ENCODE data around the gene COL8A2. TPM values are rescaled to one million over a fixed set of nuclear protein-coding genes. Genes with fewer than 3 reads are reported as not detected.

COL8A2 gene
- total RNA-seq (ENCODE audit: unreplicated experiment), result not detected
- long read RNA-seq, result 0 reads

DNA sequence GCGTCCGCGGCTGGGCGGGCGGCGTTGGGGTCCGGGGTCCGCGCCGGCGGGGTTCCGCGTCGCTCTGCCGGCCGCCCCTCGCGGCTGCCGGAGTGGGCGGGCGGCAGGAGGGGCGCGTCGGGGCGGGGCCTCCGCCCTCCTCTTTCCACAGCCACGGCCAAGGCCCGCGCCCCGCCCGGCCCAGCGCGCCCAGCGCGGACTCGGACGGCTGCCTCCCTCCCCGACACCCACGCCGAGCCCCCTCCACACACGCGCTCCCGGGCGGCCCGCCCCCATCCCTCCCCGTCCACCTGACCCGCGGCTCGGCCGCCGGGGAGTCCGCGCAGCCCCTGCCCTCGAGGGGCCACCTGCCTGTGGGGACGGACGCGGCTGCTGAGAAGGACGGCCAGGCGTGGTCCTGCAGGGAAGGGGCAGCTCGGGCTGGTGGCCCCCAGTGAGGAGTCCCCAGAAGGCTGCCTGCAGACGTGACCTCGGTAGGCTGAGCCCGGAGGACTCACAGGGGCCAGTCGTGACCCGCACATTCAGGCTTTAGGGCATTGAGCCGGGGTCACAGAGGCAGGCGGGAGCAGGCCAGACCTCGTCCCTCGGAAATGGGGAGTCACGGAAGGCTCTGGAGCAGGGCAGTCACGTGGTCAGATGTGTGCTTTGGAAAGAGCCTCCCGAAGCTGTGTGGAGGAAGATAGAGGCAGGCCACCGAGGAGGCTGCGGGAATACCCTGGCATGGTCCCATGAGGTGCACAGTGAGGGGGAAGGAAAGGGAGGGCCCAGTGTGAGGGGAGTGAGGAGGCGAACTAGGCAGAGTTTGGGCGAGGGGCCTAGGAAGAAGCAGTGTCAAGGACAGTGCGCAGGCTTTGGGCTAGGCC is at the start of gene COL8A2:
Gene COL8A2, minus strand, starts transcription at position 94 of the 863 bp plus-strand sequence. CDS start 24,980 bp downstream, outside the sequence.
- DNase-seq, result no peak
- Mint-ChIP-seq H3K27ac (ENCODE audit: unreplicated experiment) (peak within 1 kb of the TSS; percentile 44), H3K27me3 (ENCODE audit: unreplicated experiment) (peaks cover 26% of the 10 kb centered on the region), H3K9me3 (ENCODE audit: unreplicated experiment) (no peaks in the 10 kb centered on the region), H3K4me1 (ENCODE audit: low read depth, unreplicated experiment) (peaks cover 13% of the 10 kb centered on the region), H3K36me3 (ENCODE audit: unreplicated experiment) (no peaks in the 10 kb centered on the region), H3K4me3 (ENCODE audit: unreplicated experiment) (peak within 1 kb of the TSS; percentile 59)
- TF ChIP-seq CTCF (IDR thresholded peaks at IDR 0.05; ENCODE audit: partially characterized antibody, unreplicated experiment), result no peak

- Mint-ChIP-seq H3K4me1 (ENCODE audit: low read depth, unreplicated experiment) (peaks cover 10% of the 10 kb centered on the region), H3K27me3 (ENCODE audit: unreplicated experiment) (peaks cover 2% of the 10 kb centered on the region), H3K36me3 (ENCODE audit: unreplicated experiment) (no peaks in the 10 kb centered on the region), H3K9me3 (ENCODE audit: unreplicated experiment) (peaks cover 7% of the 10 kb centered on the region), H3K4me3 (ENCODE audit: unreplicated experiment) (no peak overlapping the region), H3K27ac (ENCODE audit: unreplicated experiment) (no peak overlapping the region)
- no peak for DNase-seq
- TF ChIP-seq CTCF (IDR thresholded peaks at IDR 0.05; ENCODE audit: partially characterized antibody, unreplicated experiment), result no peak
Observed at GRCh38 chr1:36174713-36175112, 49.7 kb upstream of the COL8A2 start.

DNA sequence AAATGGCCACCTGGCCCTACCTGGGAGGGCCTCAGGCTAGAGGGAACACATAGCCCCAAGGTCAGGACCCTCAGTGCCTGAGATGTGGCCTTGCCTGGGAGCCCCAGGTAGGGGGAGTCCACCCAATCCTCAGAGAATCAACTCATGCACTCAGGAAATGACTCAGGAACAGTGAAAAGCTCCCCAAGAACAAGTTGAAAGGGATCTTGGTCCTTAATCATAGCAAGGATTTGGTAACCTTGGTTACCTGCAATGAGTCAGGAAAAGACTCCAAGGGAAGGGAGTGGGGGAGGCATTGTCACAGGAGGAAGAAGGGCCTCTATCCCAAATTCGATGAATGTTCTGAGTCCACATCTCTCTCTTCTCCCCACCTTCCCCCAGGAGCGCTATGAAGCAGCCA is 48.0 kb upstream of the COL8A2 start:
- Mint-ChIP-seq H3K27ac (ENCODE audit: unreplicated experiment) (no peak overlapping the region), H3K36me3 (ENCODE audit: unreplicated experiment) (no peaks in the 10 kb centered on the region), H3K4me1 (ENCODE audit: low read depth, unreplicated experiment) (peaks cover 8% of the 10 kb centered on the region), H3K9me3 (ENCODE audit: unreplicated experiment) (peaks cover 6% of the 10 kb centered on the region), H3K4me3 (ENCODE audit: unreplicated experiment) (no peak overlapping the region), H3K27me3 (ENCODE audit: unreplicated experiment) (peaks cover 2% of the 10 kb centered on the region)
- TF ChIP-seq CTCF (IDR thresholded peaks at IDR 0.05; ENCODE audit: partially characterized antibody, unreplicated experiment), result no peak
- DNase-seq, result no peak

- Mint-ChIP-seq H3K4me3 (ENCODE audit: unreplicated experiment) (no peak overlapping the region), H3K4me1 (ENCODE audit: low read depth, unreplicated experiment) (peaks cover 6% of the 10 kb centered on the region), H3K36me3 (ENCODE audit: unreplicated experiment) (no peaks in the 10 kb centered on the region), H3K9me3 (ENCODE audit: unreplicated experiment) (peaks cover 6% of the 10 kb centered on the region), H3K27me3 (ENCODE audit: unreplicated experiment) (peaks cover 2% of the 10 kb centered on the region), H3K27ac (ENCODE audit: unreplicated experiment) (no peak overlapping the region)
- DNase-seq, result no peak
- TF ChIP-seq CTCF (IDR thresholded peaks at IDR 0.05; ENCODE audit: partially characterized antibody, unreplicated experiment), result no peak
Observed at GRCh38 chr1:36172017-36172747, 47.2 kb upstream of the COL8A2 start.

All from glutamatergic neuron (in vitro differentiated cells).